Ovary (tissue), 3 donors: Measurements from ENCODE around the gene MAN1A2.

Experiments
- EP300 ChIP-seq: sonication (generic); formaldehyde crosslinking; IDR thresholded peaks from one replicate; pipeline ENCODE4 v1.6.1; 2017; ENCODE audit warnings: antibody characterized with exemption
- POLR2A ChIP-seq: fragments of 450-650 bp; IDR thresholded peaks from one replicate; pipeline ENCODE4 v1.6.1; 2017; ENCODE audit warnings: antibody characterized with exemption, mild to moderate bottlenecking, moderate library complexity
- TF ChIP-seq, protein P1 (sequence below), 3 donors: fragments of 450-650 bp in 2 of 3; fragments of 200-600 bp in 1 of 3; IDR thresholded peaks; one replicate each; pipeline versions ENCODE4 v1.5.1 to v1.8.0; 2016 to 2022; ENCODE audit warnings: antibody characterized with exemption in 3 of 3, mild to moderate bottlenecking in 1 of 3
- donor health status: DM: no; HTN: no; CAD: no.

DNA sequence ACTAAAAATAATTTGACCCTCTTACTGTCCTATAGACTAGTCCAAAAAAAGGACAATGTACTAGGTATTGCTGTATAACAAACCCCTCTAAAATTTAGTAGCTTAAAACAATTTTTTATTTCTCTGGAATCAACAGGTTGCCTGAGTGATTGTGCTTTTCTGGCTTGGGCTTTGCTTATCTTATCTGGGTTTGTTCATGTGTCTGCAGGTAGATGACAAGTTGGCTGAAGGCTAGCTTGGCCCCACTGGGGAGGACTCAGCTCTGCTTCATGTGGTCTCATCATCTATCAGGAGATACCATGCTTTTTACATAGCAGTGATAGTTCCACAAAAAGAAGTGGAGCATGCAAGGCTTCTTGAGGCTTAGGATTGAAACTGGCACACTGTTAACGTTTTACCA is 114.2 kb downstream of the MAN1A2 start:
- TF ChIP-seq, protein P1, sequence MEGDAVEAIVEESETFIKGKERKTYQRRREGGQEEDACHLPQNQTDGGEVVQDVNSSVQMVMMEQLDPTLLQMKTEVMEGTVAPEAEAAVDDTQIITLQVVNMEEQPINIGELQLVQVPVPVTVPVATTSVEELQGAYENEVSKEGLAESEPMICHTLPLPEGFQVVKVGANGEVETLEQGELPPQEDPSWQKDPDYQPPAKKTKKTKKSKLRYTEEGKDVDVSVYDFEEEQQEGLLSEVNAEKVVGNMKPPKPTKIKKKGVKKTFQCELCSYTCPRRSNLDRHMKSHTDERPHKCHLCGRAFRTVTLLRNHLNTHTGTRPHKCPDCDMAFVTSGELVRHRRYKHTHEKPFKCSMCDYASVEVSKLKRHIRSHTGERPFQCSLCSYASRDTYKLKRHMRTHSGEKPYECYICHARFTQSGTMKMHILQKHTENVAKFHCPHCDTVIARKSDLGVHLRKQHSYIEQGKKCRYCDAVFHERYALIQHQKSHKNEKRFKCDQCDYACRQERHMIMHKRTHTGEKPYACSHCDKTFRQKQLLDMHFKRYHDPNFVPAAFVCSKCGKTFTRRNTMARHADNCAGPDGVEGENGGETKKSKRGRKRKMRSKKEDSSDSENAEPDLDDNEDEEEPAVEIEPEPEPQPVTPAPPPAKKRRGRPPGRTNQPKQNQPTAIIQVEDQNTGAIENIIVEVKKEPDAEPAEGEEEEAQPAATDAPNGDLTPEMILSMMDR (IDR thresholded peaks at IDR 0.05), result no peak
- TF ChIP-seq POLR2A (no peak), EP300 (no peak)
